Choroid plexus epithelial cell (primary cell): ENCODE data around the gene DEK.
"Not testable (repeated sequence)": the region's sequence is repeated elsewhere in the genome, so short reads cannot be mapped to it uniquely, and the experiment has no call there.

Source experiments
- DNase-seq: peaks from one replicate; pipeline ENCODE4 v3.0.0-alpha.2; 2010; ENCODE audit warnings: low read depth
- H3K4me3 ChIP-seq: 2 replicates; pipeline ENCODE4 v1.5.1; 2011; ENCODE audit warnings: low read depth, mild to moderate bottlenecking, control low read depth, low read length, moderate library complexity
- CTCF ChIP-seq: conservative IDR thresholded peaks from 2 replicates; pipeline ENCODE4 v1.5.1; 2011; ENCODE audit warnings: low read depth, mild to moderate bottlenecking, control low read depth, inconsistent platforms, low read length, moderate library complexity

Gene DEK

GRCh38 chr6:18264219-18264922, at the start of gene DEK:
Gene DEK (minus strand): TSS chr6:18264530. CDS start chr6:18263987, 543 bp downstream.
- peak; percentile 81 for DNase-seq
- peak; percentile 59 for TF ChIP-seq CTCF
- H3K4me3 ChIP-seq, result peak within 1 kb of the TSS; percentile 91

- no peak overlapping the region for H3K4me3 ChIP-seq
- no peak for TF ChIP-seq CTCF
- DNase-seq, result no peak
Measured at GRCh38 chr6:18312368-18312767, 48.0 kb upstream of the DEK start.

- not testable (repeated sequence) for DNase-seq, H3K4me3 ChIP-seq
Measured at GRCh38 chr6:18310010-18310409, 45.7 kb upstream of the DEK start.

- TF ChIP-seq CTCF, result no peak
- no peak for DNase-seq
- H3K4me3 ChIP-seq, result no peak overlapping the region
Measured at GRCh38 chr6:18309046-18309445, 44.7 kb upstream of the DEK start.

- no peak for TF ChIP-seq CTCF
- H3K4me3 ChIP-seq, result no peak overlapping the region
- peak; percentile 61 for DNase-seq
Measured at GRCh38 chr6:18308070-18308735, 43.9 kb upstream of the DEK start.

- peak; percentile 74 for DNase-seq
- no peak overlapping the region for H3K4me3 ChIP-seq
- no peak for TF ChIP-seq CTCF
Measured at GRCh38 chr6:18306977-18307376, 42.6 kb upstream of the DEK start.

GRCh38 chr6:18302561-18303439, 38.5 kb upstream of the DEK start:
- DNase-seq, result peak; percentile 53
- peak; percentile 33 for TF ChIP-seq CTCF
- no peak overlapping the region for H3K4me3 ChIP-seq
